ENCODE results near the gene GP2.

GP2 gene

DNA sequence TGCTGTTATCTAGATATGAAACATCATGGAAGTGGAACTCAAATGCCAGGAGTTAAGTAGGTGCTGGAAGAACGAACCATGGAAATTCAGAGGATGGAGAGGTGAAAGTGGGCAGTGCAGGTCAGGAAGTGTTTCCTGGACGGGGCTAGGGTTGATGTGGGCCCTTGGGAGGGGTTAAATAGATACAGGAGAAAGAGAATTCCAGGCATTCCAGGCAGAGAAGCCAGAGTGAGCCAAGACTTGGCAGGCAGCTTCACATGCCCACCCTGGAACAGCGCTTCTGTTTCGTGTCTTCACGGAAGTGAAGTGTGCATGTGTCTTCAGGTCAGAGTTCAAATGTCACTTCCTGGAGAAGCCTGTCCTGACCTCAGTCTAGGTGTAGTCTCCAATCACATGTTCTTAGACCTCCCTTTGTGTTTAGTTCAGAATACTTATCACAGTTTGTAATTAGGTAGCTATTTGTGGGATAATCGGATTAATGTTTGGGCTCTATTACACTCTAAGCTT, 41.3 kb downstream of the GP2 start:
- H3K27me3 Mint-ChIP-seq (ENCODE audit: low read depth): peaks cover 4% of the 10 kb centered on the region
- H3K4me1 Mint-ChIP-seq: no peaks in the 10 kb centered on the region
- no peak overlapping the region for H3K27ac Mint-ChIP-seq
- H3K9me3 Mint-ChIP-seq: no peaks in the 10 kb centered on the region
- no peaks in the 10 kb centered on the region for H3K36me3 Mint-ChIP-seq (ENCODE audit: low read depth)
- TF ChIP-seq, protein P1, sequence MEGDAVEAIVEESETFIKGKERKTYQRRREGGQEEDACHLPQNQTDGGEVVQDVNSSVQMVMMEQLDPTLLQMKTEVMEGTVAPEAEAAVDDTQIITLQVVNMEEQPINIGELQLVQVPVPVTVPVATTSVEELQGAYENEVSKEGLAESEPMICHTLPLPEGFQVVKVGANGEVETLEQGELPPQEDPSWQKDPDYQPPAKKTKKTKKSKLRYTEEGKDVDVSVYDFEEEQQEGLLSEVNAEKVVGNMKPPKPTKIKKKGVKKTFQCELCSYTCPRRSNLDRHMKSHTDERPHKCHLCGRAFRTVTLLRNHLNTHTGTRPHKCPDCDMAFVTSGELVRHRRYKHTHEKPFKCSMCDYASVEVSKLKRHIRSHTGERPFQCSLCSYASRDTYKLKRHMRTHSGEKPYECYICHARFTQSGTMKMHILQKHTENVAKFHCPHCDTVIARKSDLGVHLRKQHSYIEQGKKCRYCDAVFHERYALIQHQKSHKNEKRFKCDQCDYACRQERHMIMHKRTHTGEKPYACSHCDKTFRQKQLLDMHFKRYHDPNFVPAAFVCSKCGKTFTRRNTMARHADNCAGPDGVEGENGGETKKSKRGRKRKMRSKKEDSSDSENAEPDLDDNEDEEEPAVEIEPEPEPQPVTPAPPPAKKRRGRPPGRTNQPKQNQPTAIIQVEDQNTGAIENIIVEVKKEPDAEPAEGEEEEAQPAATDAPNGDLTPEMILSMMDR (IDR thresholded peaks at IDR 0.05; ENCODE audit: unreplicated experiment in 3 of 3): no peak
- H3K4me3 Mint-ChIP-seq: no peak overlapping the region

DNA sequence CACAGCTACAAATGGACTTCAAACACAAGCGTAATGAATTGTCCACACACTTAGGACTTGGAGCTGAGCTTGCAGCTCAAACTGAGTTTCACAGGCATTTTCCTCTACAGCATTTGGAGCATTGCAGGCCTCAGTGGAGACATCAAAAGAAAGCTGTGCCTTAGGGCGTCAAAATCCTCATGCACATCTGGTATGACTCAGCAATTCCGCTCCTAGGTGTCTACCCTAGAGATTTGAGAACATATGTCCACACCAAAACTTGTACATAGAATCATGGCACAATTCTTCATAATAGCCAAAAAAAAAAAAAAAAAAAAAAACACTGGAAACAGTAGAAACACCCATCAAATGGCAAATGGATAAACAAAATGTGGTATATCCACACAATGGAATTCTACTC, 47.1 kb downstream of the GP2 start:
- TF ChIP-seq, protein P1 (IDR thresholded peaks at IDR 0.05; ENCODE audit: unreplicated experiment in 3 of 3): no peak
- Mint-ChIP-seq H3K9me3 (no peaks in the 10 kb centered on the region), H3K36me3 (ENCODE audit: low read depth) (no peaks in the 10 kb centered on the region), H3K4me3 (no peak overlapping the region), H3K4me1 (no peaks in the 10 kb centered on the region), H3K27ac (no peak overlapping the region), H3K27me3 (ENCODE audit: low read depth) (no peaks in the 10 kb centered on the region)

DNA sequence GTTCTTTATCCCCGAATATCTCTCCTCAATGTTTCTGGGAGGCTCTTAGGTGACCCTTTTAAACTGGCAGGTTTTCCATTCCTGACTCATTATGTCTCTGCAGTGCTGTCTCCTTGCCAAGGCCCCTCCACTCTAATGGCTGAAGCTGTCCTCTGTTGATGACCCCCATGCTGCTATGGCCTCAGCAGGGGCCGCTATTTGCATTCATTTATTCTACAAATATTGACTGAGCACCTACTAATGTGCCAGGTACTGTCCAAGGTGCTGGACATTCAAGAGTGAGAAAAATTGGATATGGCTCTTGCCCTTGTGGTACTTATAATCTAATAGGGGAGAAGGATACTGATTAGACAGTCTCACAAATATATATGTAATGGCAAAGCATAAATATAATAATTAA, 55.4 kb downstream of the GP2 start:
- H3K4me1 Mint-ChIP-seq: no peaks in the 10 kb centered on the region
- peaks cover 3% of the 10 kb centered on the region for H3K27me3 Mint-ChIP-seq (ENCODE audit: low read depth)
- TF ChIP-seq, protein P1 (IDR thresholded peaks at IDR 0.05; ENCODE audit: unreplicated experiment in 3 of 3): no peak
- H3K36me3 Mint-ChIP-seq (ENCODE audit: low read depth): no peaks in the 10 kb centered on the region
- no peak overlapping the region for H3K27ac Mint-ChIP-seq
- H3K4me3 Mint-ChIP-seq: no peak overlapping the region
- H3K9me3 Mint-ChIP-seq: no peaks in the 10 kb centered on the region

DNA sequence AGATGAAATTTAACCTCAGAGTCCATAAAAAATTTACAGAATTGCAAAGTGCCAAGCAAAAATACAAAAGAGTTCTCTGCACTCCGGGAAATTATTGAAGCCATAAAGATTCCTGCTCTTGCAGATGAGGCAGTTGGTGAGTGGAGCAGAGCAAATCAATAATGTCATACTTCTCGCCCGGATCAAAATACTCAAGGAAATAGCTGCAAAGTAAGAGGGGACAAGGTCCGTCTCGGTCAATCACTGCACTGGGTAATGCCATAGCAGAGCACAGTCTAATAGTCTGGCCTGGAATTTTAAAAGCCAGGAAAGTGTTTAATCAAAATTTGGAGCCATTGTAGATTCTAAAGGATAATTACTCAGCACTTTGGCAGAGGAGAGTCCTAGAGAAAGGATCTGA, 58.9 kb downstream of the GP2 start:
- no peaks in the 10 kb centered on the region for H3K4me1 Mint-ChIP-seq
- no peak overlapping the region for H3K4me3 Mint-ChIP-seq
- H3K36me3 Mint-ChIP-seq (ENCODE audit: low read depth): no peaks in the 10 kb centered on the region
- H3K27ac Mint-ChIP-seq: no peak overlapping the region
- H3K27me3 Mint-ChIP-seq (ENCODE audit: low read depth): peaks cover 11% of the 10 kb centered on the region
- TF ChIP-seq, protein P1 (IDR thresholded peaks at IDR 0.05; ENCODE audit: unreplicated experiment in 3 of 3): no peak
- H3K9me3 Mint-ChIP-seq: no peaks in the 10 kb centered on the region

DNA sequence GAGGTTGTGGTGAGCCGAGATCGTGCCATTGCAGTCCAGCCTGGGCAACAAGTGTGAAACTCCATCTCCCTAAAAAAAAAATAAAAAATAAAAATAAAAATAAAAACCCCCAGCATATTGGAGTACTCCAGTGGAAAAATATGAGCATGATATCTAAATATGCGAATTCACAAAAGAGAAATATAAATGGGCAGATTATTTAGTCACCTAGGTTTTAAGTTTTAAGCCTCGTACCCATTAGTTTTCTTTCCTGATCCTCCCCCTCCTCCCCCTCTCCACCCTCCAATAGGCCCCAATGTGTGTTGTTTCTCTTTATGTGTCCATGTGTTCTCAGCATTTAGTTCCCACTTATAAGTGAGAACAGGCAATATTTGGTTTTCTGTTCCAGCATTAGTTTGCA, 62.3 kb downstream of the GP2 start:
- TF ChIP-seq, protein P1 (IDR thresholded peaks at IDR 0.05; ENCODE audit: unreplicated experiment in 3 of 3): no peak
- Mint-ChIP-seq H3K27me3 (ENCODE audit: low read depth) (peaks cover 18% of the 10 kb centered on the region), H3K4me3 (no peak overlapping the region), H3K27ac (no peak overlapping the region), H3K4me1 (no peaks in the 10 kb centered on the region), H3K36me3 (ENCODE audit: low read depth) (no peaks in the 10 kb centered on the region), H3K9me3 (no peaks in the 10 kb centered on the region)

DNA sequence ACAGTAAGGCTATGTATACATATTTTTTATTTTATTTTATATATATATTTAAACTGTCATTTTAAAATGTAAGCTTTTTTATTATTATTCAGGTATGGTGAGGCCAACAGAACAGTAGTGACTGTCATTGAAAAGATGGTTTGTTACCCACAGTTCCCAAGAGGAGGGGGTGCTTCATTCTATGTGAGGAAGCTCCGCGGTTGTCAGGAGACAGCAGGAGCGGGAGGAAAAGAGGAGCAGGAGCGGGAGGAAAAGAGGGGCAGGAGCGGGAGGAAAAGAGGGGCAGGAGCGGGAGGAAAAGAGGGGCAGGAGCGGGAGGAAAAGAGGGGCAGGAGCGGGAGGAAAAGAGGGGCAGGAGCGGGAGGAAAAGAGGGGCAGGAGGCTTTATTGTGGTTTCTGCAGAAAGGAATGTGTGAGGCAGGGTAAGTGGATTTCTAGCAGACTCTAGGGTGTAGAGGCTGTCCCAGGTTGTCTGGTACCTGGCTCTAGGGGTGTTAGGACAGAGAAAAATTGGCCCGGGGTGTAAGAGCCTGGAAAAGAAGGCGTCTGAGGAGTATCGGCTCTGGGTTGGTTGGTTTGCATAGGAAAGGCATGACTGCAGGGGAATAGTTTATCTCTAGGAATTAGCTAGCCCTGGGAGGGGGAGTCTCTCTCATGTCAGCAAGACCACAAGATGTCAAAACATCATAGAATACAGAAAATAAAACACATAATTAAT, 64.0 kb downstream of the GP2 start:
- H3K9me3 Mint-ChIP-seq: peaks cover 3% of the 10 kb centered on the region
- H3K4me3 Mint-ChIP-seq: no peak overlapping the region
- H3K27me3 Mint-ChIP-seq (ENCODE audit: low read depth): peaks cover 18% of the 10 kb centered on the region
- no peaks in the 10 kb centered on the region for H3K36me3 Mint-ChIP-seq (ENCODE audit: low read depth)
- TF ChIP-seq, protein P1 (IDR thresholded peaks at IDR 0.05; ENCODE audit: unreplicated experiment in 3 of 3): no peak
- no peak overlapping the region for H3K27ac Mint-ChIP-seq
- H3K4me1 Mint-ChIP-seq: no peaks in the 10 kb centered on the region

Measured in nephron (organoid).